Measurements from ENCODE around the gene CDC25A. TPM values are rescaled to one million over a fixed set of nuclear protein-coding genes. Genes with fewer than 3 reads are reported as not detected.

Gene CDC25A
- polyA plus RNA-seq, 2 of the 4 experiments (the other 2 are of a cell fraction), result 6.4 to 9.8 TPM

GRCh38 chr3:48129921-48130320 is 58.3 kb downstream of the CDC25A start:
- ATAC-seq (no peak), DNase-seq (ENCODE audit: low read depth in 1 of 2, low spot score in 1 of 2) (no peak), FAIRE-seq (no peak)
- H3K4me1 ChIP-seq, result peaks cover 4% of the 10 kb centered on the region; the same call in 2 of the 3 replicates
- no peak overlapping the region for H3K27ac ChIP-seq
- WGBS (ENCODE audit: missing lambda C conversion rate), result 59% methylated on average over 2 of the region's 2 CpGs
- H3K9me3 ChIP-seq, result no peaks in the 10 kb centered on the region
- ChIA-PET CTCF (no interaction called here), POLR2A (no interaction called here)
- no peak overlapping the region for H3K4me3 ChIP-seq
- no peak overlapping the region for H3K4me2 ChIP-seq
- TF ChIP-seq PBX3 (IDR thresholded peaks at IDR 0.05) (no peak), HOXB13 (CRISPR knock-in tag; IDR thresholded peaks at IDR 0.05; ENCODE audit: low read depth) (no peak), TP53 (CRISPR knock-in tag; IDR thresholded peaks at IDR 0.05) (no peak), HMGXB4 (CRISPR knock-in tag; IDR thresholded peaks at IDR 0.05; ENCODE audit: borderline replicate concordance) (no peak), CTCF (IDR thresholded peaks at IDR 0.05) (no peak), CEBPB (IDR thresholded peaks at IDR 0.05) (no peak), ZNF302 (CRISPR knock-in tag; IDR thresholded peaks at IDR 0.05) (no peak), JUN (IDR thresholded peaks at IDR 0.05) (no peak)

- FAIRE-seq (no peak), DNase-seq (ENCODE audit: low read depth in 1 of 2, low spot score in 1 of 2) (no peak), ATAC-seq (no peak)
- ChIA-PET CTCF (no interaction called here), POLR2A (no interaction called here)
- no peak overlapping the region for H3K27ac ChIP-seq
- peaks cover 9% of the 10 kb centered on the region; the same call in 2 of the 3 replicates for H3K4me1 ChIP-seq
- no peaks in the 10 kb centered on the region for H3K9me3 ChIP-seq
- no peak for TF ChIP-seq TP53 (CRISPR knock-in tag; IDR thresholded peaks at IDR 0.05)
- no peak for TF ChIP-seq KDM1A (IDR thresholded peaks at IDR 0.05; ENCODE audit: low read depth)
- TF ChIP-seq POLR2A (IDR thresholded peaks at IDR 0.05; ENCODE audit: low read length), result no peak
- no peak for TF ChIP-seq HDAC2 (IDR thresholded peaks at IDR 0.05)
- TF ChIP-seq FOXS1 (CRISPR knock-in tag; IDR thresholded peaks at IDR 0.05), result no peak
- no peak for TF ChIP-seq ZSCAN20 (CRISPR knock-in tag; IDR thresholded peaks at IDR 0.05)
- TF ChIP-seq HOXA7 (CRISPR knock-in tag; IDR thresholded peaks at IDR 0.05), result no peak
- no peak overlapping the region for H3K4me3 ChIP-seq
- no peak overlapping the region for H3K4me2 ChIP-seq
- WGBS (ENCODE audit: missing lambda C conversion rate), result 30% methylated on average over 1 of the region's 1 CpG
These were observed 59.4 kb downstream of the CDC25A start for GRCh38 chr3:48128774-48129173.

GRCh38 chr3:48125886-48126622 is 62.2 kb downstream of the CDC25A start:
- Histone ChIP-seq H3K4me2 (no peak overlapping the region), H3K9me3 (no peaks in the 10 kb centered on the region), H3K27ac (no peak overlapping the region), H3K4me1 (peaks cover 9% of the 10 kb centered on the region; the same call in 2 of the 3 replicates), H3K4me3 (no peak overlapping the region)
- FAIRE-seq (no peak), ATAC-seq (no peak; a peak in 2 of 6 replicates), DNase-seq (ENCODE audit: low read depth in 1 of 2, low spot score in 1 of 2) (no peak)
- ChIA-PET CTCF (interaction anchor here (0.9 to 1.5 kb wide), 3 partner anchors 25 to 38 kb away, joined by 3 to 5 read pairs (median 3); no protein-coding TSS in a partner anchor), POLR2A (interaction anchor here (0.5 kb wide), 1 partner anchor 938 kb away, joined by 3 read pairs; no protein-coding TSS in a partner anchor)
- 91% methylated on average over 7 of the region's 9 CpGs for WGBS (ENCODE audit: missing lambda C conversion rate)
- TF ChIP-seq KDM5A (IDR thresholded peaks at IDR 0.05) (no peak), EP300 (IDR thresholded peaks at IDR 0.05) (no peak), MAX (IDR thresholded peaks at IDR 0.05) (no peak), BCL3 (IDR thresholded peaks at IDR 0.05) (no peak), RCOR1 (IDR thresholded peaks at IDR 0.05; ENCODE audit: low read depth, low read length) (no peak), HES2 (IDR thresholded peaks at IDR 0.05) (no peak), JUN (IDR thresholded peaks at IDR 0.05) (no peak), KDM1A (IDR thresholded peaks at IDR 0.05; ENCODE audit: low read depth) (no peak), JUNB (IDR thresholded peaks at IDR 0.05) (no peak), HDAC2 (IDR thresholded peaks at IDR 0.05) (no peak), EHMT2 (IDR thresholded peaks at IDR 0.05; ENCODE audit: low read depth) (no peak), EHF (CRISPR knock-in tag; IDR thresholded peaks at IDR 0.05) (no peak), USF2 (IDR thresholded peaks at IDR 0.05) (no peak), HOXB5 (CRISPR knock-in tag; IDR thresholded peaks at IDR 0.05) (no peak)
